ENCODE data around the gene NHLRC1. TPM values are rescaled to one million over a fixed set of nuclear protein-coding genes. Genes with fewer than 3 reads are reported as not detected.

Gene NHLRC1
- total and polyA plus RNA-seq, 9 of the 15 experiments (the other 6 are each of a cell fraction or from before 2014, with no cell fraction given): not detected

- CTCF ChIA-PET (ENCODE audit: low intra/inter-chr PET ratio): no interaction called here
- WGBS (ENCODE audit: insufficient coverage, low coverage, missing lambda C conversion rate): 94% methylated on average over 10 of the region's 10 CpGs
- DNase-seq (ENCODE audit: extremely low read depth in 1 of 4, low spot score in 3 of 4) (no peak), ATAC-seq (no peak), FAIRE-seq (no peak)
- TF ChIP-seq NCOR1 (IDR thresholded peaks at IDR 0.05) (no peak), ZNF830 (CRISPR knock-in tag; IDR thresholded peaks at IDR 0.05) (no peak), ZNF3 (CRISPR knock-in tag; IDR thresholded peaks at IDR 0.05) (no peak), CHAMP1 (IDR thresholded peaks at IDR 0.05) (no peak), RAD51 (IDR thresholded peaks at IDR 0.05; ENCODE audit: borderline replicate concordance, low read depth) (no peak), ELK1 (CRISPR knock-in tag; IDR thresholded peaks at IDR 0.05) (no peak), POLR3A (IDR thresholded peaks at IDR 0.05; ENCODE audit: borderline replicate concordance, extremely low read depth, insufficient read depth, insufficient read length) (no peak), ESRRA (IDR thresholded peaks at IDR 0.05; ENCODE audit: borderline replicate concordance, low read depth) (no peak), MEF2A (IDR thresholded peaks at IDR 0.05; ENCODE audit: control insufficient read depth, low read depth, low read length) (no peak)
- no peaks in the 10 kb centered on the region for H3K9me3 ChIP-seq (replicated peaks; ENCODE audit: control insufficient read depth, insufficient read depth, low read depth, low read length)
- peaks cover 76% of the 10 kb centered on the region for H3K36me3 ChIP-seq (ENCODE audit: control insufficient read depth, insufficient read depth, low read length)
- in situ Hi-C loops (cut with MboI) (no loop called here), intact Hi-C loops (cut with micrococcal nuclease) (no loop called here)
- no TSS peak for BruUV-seq (replicated peaks)
- no peak overlapping the region for H3K27ac ChIP-seq (ENCODE audit: extremely low read depth, low read depth, low read length)
- no peaks in the 10 kb centered on the region for H3K9me1 ChIP-seq (ENCODE audit: control insufficient read depth, insufficient read depth, low read length)
- H3K9ac ChIP-seq (ENCODE audit: insufficient read depth in 1 of 2, low read depth in 2 of 2, low read length in 2 of 2): no peak overlapping the region
- no peak overlapping the region for H2AFZ ChIP-seq (ENCODE audit: low read depth, low read length)
- H4K20me1 ChIP-seq (replicated peaks; ENCODE audit: control insufficient read depth, insufficient read depth, low read length): no peaks in the 10 kb centered on the region
- no peaks in the 10 kb centered on the region for H3K79me2 ChIP-seq (ENCODE audit: control insufficient read depth, insufficient read depth, low read length)
- POLR2A ChIA-PET: interaction anchor here (0.5 to 0.6 kb wide), 2 partner anchors 554 to 700 kb away, joined by 3 to 4 read pairs; no protein-coding TSS in a partner anchor
- H3K4me2 ChIP-seq (ENCODE audit: insufficient read depth, low read length): no peak overlapping the region
- no peaks in the 10 kb centered on the region for H3K27me3 ChIP-seq (ENCODE audit: control insufficient read depth in 2 of 2, insufficient read depth in 2 of 2, low read length in 2 of 2)
- H3K4me1 ChIP-seq (replicated peaks in 1 of 2; ENCODE audit: control insufficient read depth in 2 of 2, insufficient read depth in 2 of 2, low read length in 2 of 2): no peaks in the 10 kb centered on the region
- H3K4me3 ChIP-seq: no peak overlapping the region
These were observed 13.8 kb upstream of the NHLRC1 start for GRCh38 chr6:18136260-18136659.

All from K562 (cell line).